Neuronal stem cell (in vitro differentiated cells): Measurements from ENCODE around the gene AEN.

Experiments used
- DNase-seq: peaks from one replicate; pipeline ENCODE4 v3.0.0-alpha.2; 2013; ENCODE audit warnings: low spot score
- H2AFZ ChIP-seq: one replicate; pipeline ENCODE4 v1.6.1; 2013; ENCODE audit warnings: mild to moderate bottlenecking, low read length, inconsistent platforms
- H2AK5ac ChIP-seq: 2 replicates; pipeline ENCODE4 v1.6.1; 2013; ENCODE audit warnings: low read depth, mild to moderate bottlenecking, inconsistent platforms, low read length, moderate library complexity, mixed read lengths
- H2BK120ac ChIP-seq: 2 replicates; pipeline ENCODE4 v1.6.1; 2013; ENCODE audit warnings: low read depth, mild to moderate bottlenecking, inconsistent platforms, low read length, moderate library complexity, mixed read lengths
- H2BK12ac ChIP-seq: one replicate; pipeline ENCODE4 v1.6.1; 2013; ENCODE audit warnings: low read length, inconsistent platforms
- H2BK15ac ChIP-seq: 2 replicates; pipeline ENCODE4 v1.6.1; 2013; ENCODE audit warnings: mild to moderate bottlenecking, low read length, inconsistent platforms, mixed read lengths
- H2BK5ac ChIP-seq: one replicate; pipeline ENCODE4 v1.6.1; 2013; ENCODE audit warnings: inconsistent platforms, mild to moderate bottlenecking, low read length, moderate library complexity
- H3K14ac ChIP-seq: one replicate; pipeline ENCODE4 v1.6.1; 2013; ENCODE audit warnings: low read length, inconsistent platforms
- H3K18ac ChIP-seq: 2 replicates; pipeline ENCODE4 v1.6.1; 2013; ENCODE audit warnings: low read length, inconsistent platforms
- H3K23ac ChIP-seq: 2 replicates; pipeline ENCODE4 v1.6.1; 2013; ENCODE audit warnings: low read depth, mild to moderate bottlenecking, mixed read lengths, low read length, inconsistent platforms; ENCODE audit not compliant: poor library complexity
- H3K27ac ChIP-seq: replicated peaks from 3 replicates; pipeline ENCODE4 v1.5.1; 2013; ENCODE audit warnings: low read length, inconsistent platforms
- H3K27me3 ChIP-seq, 3 experiments: 2 replicates each; pipeline ENCODE4 v1.6.1; 2013; ENCODE audit warnings: low read length in 3 of 3, mild to moderate bottlenecking in 2 of 3, inconsistent platforms in 1 of 3, low read depth in 1 of 3, mixed read lengths in 1 of 3, moderate library complexity in 1 of 3; ENCODE audit not compliant: control insufficient read depth in 3 of 3, insufficient read depth in 3 of 3
- H3K36me3 ChIP-seq, 2 donors: replicated peaks in 1 of 2; 2 replicates each; pipeline ENCODE4 v1.6.1; 2013; ENCODE audit warnings: low read length in 2 of 2; ENCODE audit not compliant: control insufficient read depth in 2 of 2, insufficient read depth in 2 of 2
- H3K4ac ChIP-seq: 2 replicates; pipeline ENCODE4 v1.6.1; 2013; ENCODE audit warnings: inconsistent platforms, mild to moderate bottlenecking, low read length, moderate library complexity
- H3K4me1 ChIP-seq, 2 donors: 1 replicate in 1 of 2; 2 replicates in 1 of 2; pipeline ENCODE4 v1.6.1; 2013; ENCODE audit warnings: low read length in 2 of 2, low read depth in 1 of 2; ENCODE audit not compliant: control insufficient read depth in 2 of 2, insufficient read depth in 1 of 2
- H3K4me2 ChIP-seq: one replicate; pipeline ENCODE4 v1.6.1; 2013; ENCODE audit warnings: mild to moderate bottlenecking, low read length, inconsistent platforms; ENCODE audit not compliant: insufficient read depth, poor library complexity, severe bottlenecking
- H3K4me3 ChIP-seq, 2 donors: 2 replicates each; pipeline ENCODE4 v1.5.1; 2013; ENCODE audit warnings: low read length in 2 of 2, mild to moderate bottlenecking in 2 of 2, inconsistent platforms in 1 of 2, moderate library complexity in 1 of 2
- H3K79me1 ChIP-seq: one replicate; pipeline ENCODE4 v1.6.1; 2013; ENCODE audit warnings: low read depth, mild to moderate bottlenecking, inconsistent platforms, low read length, moderate library complexity
- H3K9ac ChIP-seq: one replicate; pipeline ENCODE4 v1.6.1; 2013; ENCODE audit warnings: mild to moderate bottlenecking, low read depth, low read length, inconsistent platforms; ENCODE audit not compliant: poor library complexity
- H3K9me3 ChIP-seq, 2 donors: replicated peaks in 1 of 2; 2 replicates each; pipeline versions ENCODE3 to v1.6.1; 2013; ENCODE audit warnings: low read length in 2 of 2, mild to moderate bottlenecking in 2 of 2, inconsistent platforms in 1 of 2, low read depth in 1 of 2, mixed read lengths in 1 of 2, moderate library complexity in 1 of 2; ENCODE audit not compliant: control insufficient read depth in 2 of 2, insufficient read depth in 1 of 2
- H4K8ac ChIP-seq: one replicate; pipeline ENCODE4 v1.6.1; 2013; ENCODE audit warnings: low read depth, mild to moderate bottlenecking, inconsistent platforms, low read length, moderate library complexity
- H4K91ac ChIP-seq: one replicate; pipeline ENCODE4 v1.6.1; 2013; ENCODE audit warnings: low read length, low read depth, mild to moderate bottlenecking, inconsistent platforms; ENCODE audit not compliant: poor library complexity
- WGBS, 2 donors: extraction: QIAGEN DNeasy Blood & Tissue Kit; methylation state at CpG; one replicate each; pipeline ENCODE4 v1.1.7; 2013; ENCODE audit warnings: missing lambda C conversion rate in 2 of 2, mixed read lengths in 1 of 2; ENCODE audit not compliant: insufficient read length in 2 of 2, insufficient replicate concordance in 1 of 2; ENCODE audit errors: extremely low coverage in 2 of 2; 5-methylcytosine and 5-hydroxymethylcytosine counted together

Gene AEN

DNA sequence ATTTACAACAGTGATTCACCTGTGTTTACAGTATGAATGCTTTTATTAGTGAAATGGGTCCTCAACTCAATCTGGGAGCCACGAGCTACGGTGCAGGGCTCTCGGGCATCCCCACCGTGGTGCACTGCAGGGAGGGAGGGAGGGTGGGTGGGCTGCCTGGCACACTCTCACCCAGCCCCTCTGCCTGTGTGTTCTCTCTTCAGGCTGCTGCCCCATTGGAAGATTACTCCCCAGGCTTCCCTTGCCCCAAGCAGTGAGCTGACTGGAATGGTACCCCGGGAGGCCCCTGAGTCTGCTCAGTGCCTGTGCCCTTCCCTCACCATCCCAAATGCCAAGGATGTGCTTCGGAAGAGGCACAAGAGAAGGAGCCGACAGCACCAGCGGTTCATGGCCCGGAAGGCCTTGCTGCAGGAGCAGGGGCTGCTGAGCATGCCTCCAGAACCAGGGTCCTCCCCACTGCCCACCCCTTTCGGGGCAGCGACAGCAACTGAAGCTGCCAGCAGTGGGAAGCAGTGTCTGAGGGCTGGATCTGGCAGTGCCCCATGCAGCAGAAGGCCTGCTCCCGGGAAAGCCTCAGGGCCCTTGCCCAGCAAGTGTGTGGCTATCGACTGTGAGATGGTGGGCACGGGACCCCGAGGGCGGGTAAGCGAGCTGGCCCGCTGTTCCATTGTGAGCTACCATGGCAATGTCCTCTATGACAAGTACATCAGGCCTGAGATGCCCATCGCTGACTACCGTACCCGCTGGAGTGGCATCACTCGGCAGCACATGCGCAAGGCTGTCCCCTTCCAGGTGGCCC, 5.0 kb downstream of the AEN start:
- no CpG with 5 or more reads among the region's 23 CpGs for WGBS, 2 donors
- H3K4me1 ChIP-seq: peaks cover 15 to 16% of the 10 kb centered on the region in 2 donors
- H3K36me3 ChIP-seq: peaks cover 49 to 87% of the 10 kb centered on the region in 2 donors

DNA sequence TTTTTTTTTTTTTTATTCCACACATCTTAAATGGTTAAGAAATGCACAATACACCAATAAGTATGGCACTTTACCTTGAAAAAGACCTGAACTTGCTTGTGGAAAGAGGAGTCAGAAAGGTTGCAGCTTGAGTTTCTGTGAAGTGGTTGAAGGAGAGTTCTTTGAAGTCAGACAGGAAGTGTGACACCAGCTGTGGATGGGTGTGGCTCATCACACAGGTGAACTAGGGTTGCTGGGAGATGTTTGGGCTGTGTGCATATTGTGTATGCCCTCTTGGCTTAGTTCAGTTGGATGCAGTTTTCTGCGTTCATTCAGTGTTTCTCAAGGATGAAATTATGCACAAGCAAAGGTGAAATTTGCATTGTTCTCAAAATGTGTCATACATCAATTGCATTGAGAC, 6.3 kb downstream of the AEN start:
- peaks cover 20% of the 10 kb centered on the region for H3K79me1 ChIP-seq
- no CpG with 5 or more reads among the region's 1 CpG for WGBS, 2 donors
- no peak for DNase-seq
- no peak overlapping the region for H4K8ac ChIP-seq
- no peak overlapping the region for H2BK12ac ChIP-seq
- H3K14ac ChIP-seq: no peak overlapping the region
- H3K18ac ChIP-seq: no peak overlapping the region
- no peak overlapping the region for H3K4me2 ChIP-seq
- H2BK5ac ChIP-seq: no peak overlapping the region
- H3K4me3 ChIP-seq: no peak overlapping the region
- peaks cover 14 to 15% of the 10 kb centered on the region in 2 donors for H3K4me1 ChIP-seq
- no peak overlapping the region for H3K23ac ChIP-seq
- no peak overlapping the region for H2AFZ ChIP-seq
- no peaks in the 10 kb centered on the region for H3K9me3 ChIP-seq
- no peak overlapping the region for H3K9ac ChIP-seq
- no peak overlapping the region for H4K91ac ChIP-seq
- no peak overlapping the region for H2AK5ac ChIP-seq
- no peak overlapping the region for H2BK15ac ChIP-seq
- H3K27ac ChIP-seq: no peak overlapping the region
- H3K27me3 ChIP-seq: no peaks in the 10 kb centered on the region
- no peak overlapping the region for H3K4ac ChIP-seq
- H2BK120ac ChIP-seq: no peak overlapping the region
- peaks cover 59 to 97% of the 10 kb centered on the region in 2 donors for H3K36me3 ChIP-seq

More for the DNA sequence above, 5.0 kb downstream of the AEN start:
- no peak for DNase-seq
- no peak overlapping the region for H3K18ac ChIP-seq
- no peak overlapping the region for H3K23ac ChIP-seq
- H4K8ac ChIP-seq: no peak overlapping the region
- peaks cover 18% of the 10 kb centered on the region for H3K79me1 ChIP-seq
- H2BK15ac ChIP-seq: no peak overlapping the region
- no peaks in the 10 kb centered on the region for H3K27me3 ChIP-seq
- H2BK5ac ChIP-seq: no peak overlapping the region
- no peak overlapping the region for H2AK5ac ChIP-seq
- no peaks in the 10 kb centered on the region for H3K9me3 ChIP-seq
- peak overlapping the region in 1 of 2 donors; percentile 40 for H3K4me3 ChIP-seq
- H3K14ac ChIP-seq: no peak overlapping the region
- no peak overlapping the region for H4K91ac ChIP-seq
- no peak overlapping the region for H2BK120ac ChIP-seq
- H3K4ac ChIP-seq: no peak overlapping the region
- no peak overlapping the region for H3K9ac ChIP-seq
- H2AFZ ChIP-seq: no peak overlapping the region
- H3K4me2 ChIP-seq: no peak overlapping the region
- H2BK12ac ChIP-seq: no peak overlapping the region
- H3K27ac ChIP-seq: no peak overlapping the region

GRCh38 chr15:88628018-88628654, 7.0 kb downstream of the AEN start:
- no peak overlapping the region for H2BK120ac ChIP-seq
- H3K4ac ChIP-seq: no peak overlapping the region
- no peak overlapping the region for H3K14ac ChIP-seq
- H3K79me1 ChIP-seq: peaks cover 20% of the 10 kb centered on the region
- peaks cover 11 to 12% of the 10 kb centered on the region in 2 donors for H3K4me1 ChIP-seq
- no peak overlapping the region for H3K18ac ChIP-seq
- no peak overlapping the region for H2AFZ ChIP-seq
- H2AK5ac ChIP-seq: no peak overlapping the region
- H3K9me3 ChIP-seq: no peaks in the 10 kb centered on the region
- no peak overlapping the region for H3K27ac ChIP-seq
- H3K23ac ChIP-seq: no peak overlapping the region
- peaks cover 59 to 98% of the 10 kb centered on the region in 2 donors for H3K36me3 ChIP-seq
- H2BK15ac ChIP-seq: no peak overlapping the region
- DNase-seq: no peak
- no peak overlapping the region for H2BK5ac ChIP-seq
- H4K8ac ChIP-seq: no peak overlapping the region
- no peak overlapping the region for H2BK12ac ChIP-seq
- no peak overlapping the region for H3K4me2 ChIP-seq
- H3K27me3 ChIP-seq: no peaks in the 10 kb centered on the region
- H3K9ac ChIP-seq: no peak overlapping the region
- no peak overlapping the region for H4K91ac ChIP-seq
- no CpG with 5 or more reads among the region's 5 CpGs for WGBS, 2 donors
- H3K4me3 ChIP-seq: no peak overlapping the region

- H3K27me3 ChIP-seq: no peaks in the 10 kb centered on the region
- no peak overlapping the region for H2BK15ac ChIP-seq
- H4K91ac ChIP-seq: no peak overlapping the region
- no peak overlapping the region for H3K9ac ChIP-seq
- no peak overlapping the region for H3K4me2 ChIP-seq
- no peak overlapping the region for H4K8ac ChIP-seq
- H2BK5ac ChIP-seq: no peak overlapping the region
- no peak for DNase-seq
- H3K18ac ChIP-seq: no peak overlapping the region
- H3K4ac ChIP-seq: no peak overlapping the region
- no peak overlapping the region for H3K23ac ChIP-seq
- H3K27ac ChIP-seq: no peak overlapping the region
- peaks cover 2% of the 10 kb centered on the region in 2 donors for H3K4me1 ChIP-seq
- no peak overlapping the region for H3K14ac ChIP-seq
- no peak overlapping the region for H2BK120ac ChIP-seq
- H3K4me3 ChIP-seq: no peak overlapping the region
- no peak overlapping the region for H2AFZ ChIP-seq
- H2AK5ac ChIP-seq: no peak overlapping the region
- H3K79me1 ChIP-seq: peaks cover 19% of the 10 kb centered on the region
- no peaks in the 10 kb centered on the region for H3K9me3 ChIP-seq
- no peak overlapping the region for H2BK12ac ChIP-seq
- H3K36me3 ChIP-seq: peaks cover 59 to 96% of the 10 kb centered on the region in 2 donors
- WGBS, 2 donors: no CpG with 5 or more reads among the region's 16 CpGs
These were observed 7.9 kb downstream of the AEN start for GRCh38 chr15:88629071-88629470.
